ENCODE measurements around the gene PCGF3. TPM values are rescaled to one million over a fixed set of nuclear protein-coding genes. Genes with fewer than 3 reads are reported as not detected.
"Not testable (repeated sequence)": the region's sequence is repeated elsewhere in the genome, so short reads cannot be mapped to it uniquely, and the experiment has no call there.

PCGF3 gene
- total RNA-seq, 1 experiment from 2014 or later = 83.9 TPM

DNA sequence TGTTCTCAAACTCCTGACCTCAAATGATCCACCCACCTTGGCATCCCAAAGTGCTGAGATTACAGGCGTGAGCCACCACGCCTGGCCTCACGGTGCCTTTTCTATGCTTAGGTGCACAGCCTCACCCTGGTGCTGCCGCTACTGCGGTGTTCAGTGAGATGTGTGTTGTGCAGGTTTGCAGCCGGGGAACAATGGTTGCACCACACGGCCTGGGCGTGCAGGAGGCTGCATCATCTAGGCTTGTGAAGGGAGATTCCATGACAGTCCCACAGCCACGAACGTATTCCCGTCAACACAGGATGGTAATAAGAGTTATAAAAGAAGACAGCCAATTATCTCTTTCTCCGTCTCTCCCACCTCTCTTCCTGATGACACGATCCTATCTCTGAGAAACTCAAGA lies 98.3 kb downstream of the PCGF3 start:
- Histone ChIP-seq H3K27me3 (replicated peaks; ENCODE audit: insufficient read depth, low read depth, low read length, poor library complexity) (no peaks in the 10 kb centered on the region), H3K27ac (ENCODE audit: low read depth, low read length, poor library complexity, severe bottlenecking) (no peak overlapping the region), H3K36me3 (ENCODE audit: insufficient read depth, low read length, poor library complexity, severe bottlenecking) (no peaks in the 10 kb centered on the region), H3K4me1 (ENCODE audit: insufficient read depth, low read length, poor library complexity, severe bottlenecking) (no peaks in the 10 kb centered on the region), H3K4me3 (ENCODE audit: low read depth, low read length, poor library complexity, severe bottlenecking) (no peak overlapping the region), H3K9me3 (ENCODE audit: low read depth, low read length, poor library complexity, severe bottlenecking) (no peaks in the 10 kb centered on the region)
- intact Hi-C loops (cut with micrococcal nuclease; ENCODE audit: unreplicated experiment) = no loop called here
- no TSS peak for BruUV-seq (replicated peaks)
- TF ChIP-seq EZH2 (IDR thresholded peaks at IDR 0.05; ENCODE audit: borderline replicate concordance, low read depth, low read length, poor library complexity, severe bottlenecking) = no peak
- TF ChIP-seq, protein P1, sequence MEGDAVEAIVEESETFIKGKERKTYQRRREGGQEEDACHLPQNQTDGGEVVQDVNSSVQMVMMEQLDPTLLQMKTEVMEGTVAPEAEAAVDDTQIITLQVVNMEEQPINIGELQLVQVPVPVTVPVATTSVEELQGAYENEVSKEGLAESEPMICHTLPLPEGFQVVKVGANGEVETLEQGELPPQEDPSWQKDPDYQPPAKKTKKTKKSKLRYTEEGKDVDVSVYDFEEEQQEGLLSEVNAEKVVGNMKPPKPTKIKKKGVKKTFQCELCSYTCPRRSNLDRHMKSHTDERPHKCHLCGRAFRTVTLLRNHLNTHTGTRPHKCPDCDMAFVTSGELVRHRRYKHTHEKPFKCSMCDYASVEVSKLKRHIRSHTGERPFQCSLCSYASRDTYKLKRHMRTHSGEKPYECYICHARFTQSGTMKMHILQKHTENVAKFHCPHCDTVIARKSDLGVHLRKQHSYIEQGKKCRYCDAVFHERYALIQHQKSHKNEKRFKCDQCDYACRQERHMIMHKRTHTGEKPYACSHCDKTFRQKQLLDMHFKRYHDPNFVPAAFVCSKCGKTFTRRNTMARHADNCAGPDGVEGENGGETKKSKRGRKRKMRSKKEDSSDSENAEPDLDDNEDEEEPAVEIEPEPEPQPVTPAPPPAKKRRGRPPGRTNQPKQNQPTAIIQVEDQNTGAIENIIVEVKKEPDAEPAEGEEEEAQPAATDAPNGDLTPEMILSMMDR (conservative IDR thresholded peaks at IDR 0.05; ENCODE audit: low read depth, low read length) = no peak
- ChIA-PET CTCF (no interaction called here), POLR2A (ENCODE audit: low non-redundant PET) (no interaction called here)
- DNase-seq (ENCODE audit: low spot score) = no peak

DNA sequence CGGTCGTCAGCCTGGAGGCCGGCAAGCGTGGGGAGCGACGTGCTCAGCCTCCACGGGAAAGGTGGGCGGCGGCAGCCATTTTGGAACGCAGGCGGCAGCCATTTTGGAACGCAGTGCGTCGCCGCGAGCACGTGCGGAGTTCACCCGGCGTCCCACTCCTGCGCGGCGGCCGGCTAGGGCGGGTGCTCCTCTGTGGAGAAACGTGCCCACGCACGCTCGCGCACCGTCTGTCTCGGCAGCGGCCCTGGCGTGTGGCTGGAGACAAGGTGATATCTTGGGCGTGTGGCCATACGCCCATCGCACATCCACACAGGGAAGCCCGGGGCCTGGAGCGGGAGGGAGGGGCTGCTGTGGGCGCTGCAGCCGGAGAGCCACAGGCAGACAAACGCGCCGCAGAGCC lies 99.2 kb downstream of the PCGF3 start:
- intact Hi-C loops (cut with micrococcal nuclease; ENCODE audit: unreplicated experiment) = no loop called here
- ChIA-PET CTCF (no interaction called here), POLR2A (ENCODE audit: low non-redundant PET) (no interaction called here)
- no TSS peak for BruUV-seq (replicated peaks)
- no peaks in the 10 kb centered on the region for H3K9me3 ChIP-seq (ENCODE audit: low read depth, low read length, poor library complexity, severe bottlenecking)
- H3K4me1 ChIP-seq (ENCODE audit: insufficient read depth, low read length, poor library complexity, severe bottlenecking) = no peaks in the 10 kb centered on the region
- H3K27me3 ChIP-seq (replicated peaks; ENCODE audit: insufficient read depth, low read depth, low read length, poor library complexity) = no peaks in the 10 kb centered on the region
- no peak overlapping the region for H3K27ac ChIP-seq (ENCODE audit: low read depth, low read length, poor library complexity, severe bottlenecking)
- H3K36me3 ChIP-seq (ENCODE audit: insufficient read depth, low read length, poor library complexity, severe bottlenecking) = no peaks in the 10 kb centered on the region
- no peak for DNase-seq (ENCODE audit: low spot score)
- TF ChIP-seq EZH2 (IDR thresholded peaks at IDR 0.05; ENCODE audit: borderline replicate concordance, low read depth, low read length, poor library complexity, severe bottlenecking) = no peak
- TF ChIP-seq, protein P1 (conservative IDR thresholded peaks at IDR 0.05; ENCODE audit: low read depth, low read length) = no peak
- H3K4me3 ChIP-seq (ENCODE audit: low read depth, low read length, poor library complexity, severe bottlenecking) = no peak overlapping the region

DNA sequence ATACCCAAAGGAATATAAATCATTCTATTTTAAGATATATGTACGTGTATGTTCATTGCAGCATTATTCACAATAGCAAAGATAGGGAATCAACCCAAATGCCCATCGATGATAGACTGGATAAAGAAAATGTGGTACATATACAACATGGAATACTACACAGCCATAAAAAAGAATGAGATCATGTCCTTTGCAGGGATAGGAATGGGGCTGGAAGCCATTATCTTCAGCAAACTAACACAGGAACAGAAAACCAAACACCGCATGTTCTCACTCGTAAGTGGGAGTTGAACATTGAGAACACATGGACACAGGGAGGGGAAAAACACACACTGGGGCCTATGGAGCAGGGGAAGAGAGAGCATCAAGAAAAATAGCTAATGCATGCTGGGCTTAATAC lies 101.3 kb downstream of the PCGF3 start:
- H3K9me3 ChIP-seq (ENCODE audit: low read depth, low read length, poor library complexity, severe bottlenecking); CTCF ChIA-PET; BruUV-seq (replicated peaks); H3K4me1 ChIP-seq (ENCODE audit: insufficient read depth, low read length, poor library complexity, severe bottlenecking); H3K36me3 ChIP-seq (ENCODE audit: insufficient read depth, low read length, poor library complexity, severe bottlenecking); H3K27ac ChIP-seq (ENCODE audit: low read depth, low read length, poor library complexity, severe bottlenecking); intact Hi-C loops (cut with micrococcal nuclease; ENCODE audit: unreplicated experiment); POLR2A ChIA-PET (ENCODE audit: low non-redundant PET); DNase-seq (ENCODE audit: low spot score); H3K27me3 ChIP-seq (replicated peaks; ENCODE audit: insufficient read depth, low read depth, low read length, poor library complexity); H3K4me3 ChIP-seq (ENCODE audit: low read depth, low read length, poor library complexity, severe bottlenecking): not testable (repeated sequence)

DNA sequence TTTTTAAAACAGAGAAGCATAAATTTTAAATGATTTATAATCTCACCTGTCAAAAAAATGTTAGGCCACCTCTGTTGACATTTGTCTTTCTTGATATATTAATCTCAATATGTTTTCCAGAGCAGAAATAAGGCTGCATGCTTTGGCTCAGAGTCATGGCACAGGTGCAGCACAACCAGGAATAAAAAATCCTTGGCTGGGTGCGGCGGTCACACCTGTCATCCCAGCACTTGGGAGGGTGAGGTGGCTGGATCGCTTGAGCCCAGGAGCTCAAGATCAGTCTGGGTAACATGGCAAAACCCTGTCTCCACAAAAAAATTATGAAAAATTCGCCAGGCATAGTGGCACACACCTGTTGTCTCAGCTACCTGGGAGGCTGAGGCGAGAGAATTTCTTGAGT lies 102.2 kb downstream of the PCGF3 start:
- no peaks in the 10 kb centered on the region for H3K4me1 ChIP-seq (ENCODE audit: insufficient read depth, low read length, poor library complexity, severe bottlenecking)
- no peak overlapping the region for H3K4me3 ChIP-seq (ENCODE audit: low read depth, low read length, poor library complexity, severe bottlenecking)
- H3K27me3 ChIP-seq (replicated peaks; ENCODE audit: insufficient read depth, low read depth, low read length, poor library complexity) = no peaks in the 10 kb centered on the region
- H3K9me3 ChIP-seq (ENCODE audit: low read depth, low read length, poor library complexity, severe bottlenecking) = no peaks in the 10 kb centered on the region
- CTCF ChIA-PET = no interaction called here
- DNase-seq (ENCODE audit: low spot score) = no peak
- intact Hi-C loops (cut with micrococcal nuclease; ENCODE audit: unreplicated experiment) = no loop called here
- TF ChIP-seq EZH2 (IDR thresholded peaks at IDR 0.05; ENCODE audit: borderline replicate concordance, low read depth, low read length, poor library complexity, severe bottlenecking) = no peak
- TF ChIP-seq, protein P1 (conservative IDR thresholded peaks at IDR 0.05; ENCODE audit: low read depth, low read length) = no peak
- H3K36me3 ChIP-seq (ENCODE audit: insufficient read depth, low read length, poor library complexity, severe bottlenecking) = no peaks in the 10 kb centered on the region
- H3K27ac ChIP-seq (ENCODE audit: low read depth, low read length, poor library complexity, severe bottlenecking) = no peak overlapping the region
- POLR2A ChIA-PET (ENCODE audit: low non-redundant PET) = no interaction called here
- BruUV-seq (replicated peaks) = no TSS peak

Data from A673 (cell line).